ENCODE results near the gene CLTC.

The CLTC gene

DNA sequence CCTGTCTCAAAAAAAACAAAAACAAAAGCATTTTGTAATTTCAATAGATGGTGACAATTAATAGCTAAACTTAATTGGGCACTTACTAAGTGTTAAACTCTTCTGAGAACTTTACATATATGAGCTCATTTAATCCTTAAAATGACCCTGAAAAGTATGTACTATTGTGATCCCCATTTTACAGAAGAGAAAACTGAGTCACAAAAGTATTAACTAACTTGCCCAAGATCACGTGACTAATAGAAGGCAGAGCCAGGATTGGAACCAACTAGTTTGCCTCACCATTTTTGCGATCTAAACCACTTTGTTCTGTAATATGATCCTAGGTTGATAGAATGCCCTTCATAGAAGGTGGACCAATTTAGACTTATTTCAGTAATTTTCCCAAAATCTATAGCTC, 114.0 kb downstream of the CLTC start:
- DNase-seq: no peak

- no peak for DNase-seq
Measured at GRCh38 chr17:59734226-59734625, 114.5 kb downstream of the CLTC start.

- no peak for DNase-seq
Measured at GRCh38 chr17:59737324-59737723, 117.6 kb downstream of the CLTC start.

- no peak for DNase-seq
Measured at GRCh38 chr17:59743842-59744241, 124.1 kb downstream of the CLTC start.

DNA sequence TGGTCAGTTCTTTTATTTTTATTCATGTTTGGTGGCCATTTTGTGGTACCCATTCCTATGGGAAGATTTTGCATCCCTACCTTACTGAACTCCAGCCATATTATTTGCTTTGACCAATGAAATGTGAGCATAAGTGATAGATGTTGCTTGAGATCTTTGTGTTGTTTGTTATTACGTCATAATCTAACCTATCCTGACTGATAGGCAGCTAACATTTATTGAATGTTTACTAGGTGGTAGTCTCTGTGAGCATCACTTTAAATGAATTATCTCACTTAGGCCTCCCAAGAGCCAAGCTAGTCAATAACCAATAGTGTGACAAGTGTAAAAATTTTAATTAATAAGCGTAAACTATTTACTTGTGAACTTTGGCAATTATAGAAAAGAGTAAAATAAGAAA, 125.3 kb downstream of the CLTC start:
- no peak for DNase-seq

Data from effector CD8-positive, alpha-beta T cell (primary cell).